Midbrain (tissue), 1 donor: ENCODE measurements around the gene CACHD1.
"Not testable (repeated sequence)": the region's sequence is repeated elsewhere in the genome, so short reads cannot be mapped to it uniquely, and the experiment has no call there.

ENCODE experiments used
- DNase-seq: peaks from one replicate; lab custom pipeline; 2025; lab: John Stamatoyannopoulos, UW

CACHD1 gene

GRCh38 chr1:64696879-64697278, 226.9 kb downstream of the CACHD1 start:
- no peak for DNase-seq

GRCh38 chr1:64699327-64699726, 229.4 kb downstream of the CACHD1 start:
- no peak for DNase-seq

GRCh38 chr1:64701071-64701470, 231.1 kb downstream of the CACHD1 start:
- no peak for DNase-seq

GRCh38 chr1:64701886-64702285, 232.0 kb downstream of the CACHD1 start:
- DNase-seq = no peak

GRCh38 chr1:64702670-64703069, 232.7 kb downstream of the CACHD1 start:
- not testable (repeated sequence) for DNase-seq

- DNase-seq = no peak
These were observed 233.7 kb downstream of the CACHD1 start for GRCh38 chr1:64703600-64703999.

GRCh38 chr1:64705591-64705990, 235.7 kb downstream of the CACHD1 start:
- DNase-seq = no peak

- DNase-seq = no peak
These were observed 241.3 kb downstream of the CACHD1 start for GRCh38 chr1:64711266-64711665.

GRCh38 chr1:64712049-64712448, 242.1 kb downstream of the CACHD1 start:
- DNase-seq = no peak

- DNase-seq = no peak
These were observed 245.3 kb downstream of the CACHD1 start for GRCh38 chr1:64715186-64715585.

- no peak for DNase-seq
These were observed 251.2 kb downstream of the CACHD1 start for GRCh38 chr1:64721135-64721534.

GRCh38 chr1:64721576-64722145, 251.7 kb downstream of the CACHD1 start:
- no peak for DNase-seq

- no peak for DNase-seq
These were observed 257.9 kb downstream of the CACHD1 start for GRCh38 chr1:64727861-64728260.

- no peak for DNase-seq
These were observed 263.8 kb downstream of the CACHD1 start for GRCh38 chr1:64733581-64734286.

GRCh38 chr1:64734287-64734652, 264.3 kb downstream of the CACHD1 start:
- no peak for DNase-seq

GRCh38 chr1:64740687-64741086, 270.8 kb downstream of the CACHD1 start:
- DNase-seq = not testable (repeated sequence)
